Pancreas (tissue), 10 donors: ENCODE data around the gene TLX1. TPM values are rescaled to one million over a fixed set of nuclear protein-coding genes. Genes with fewer than 3 reads are reported as not detected.

Experiments
- ATAC-seq, 4 donors: fragments of 200-7000 bp; cut with Tn5 transposase; one replicate each; pipeline versions ENCODE4 v1.8.0 to v1.9.1; 2020; ENCODE audit warnings: mild to moderate bottlenecking in 4 of 4, moderate library complexity in 4 of 4
- DNase-seq, 6 donors: peaks; one replicate each; pipeline ENCODE4 v3.0.0-alpha.2; 2020
- FAIRE-seq: peaks from 2 replicates; lab custom pipeline; 2012; peaks lifted over from hg19 to GRCh38; lab: Jason Lieb, UNC
- H3K27ac ChIP-seq, 4 donors: fragments of 200-600 bp; sonication (generic); 1 replicate in 3 of 4; 2 replicates in 1 of 4; pipeline versions ENCODE4 v1.5.0 to v1.8.0; 2020
- H3K27me3 ChIP-seq, 4 donors: fragments of 200-600 bp; one replicate each; pipeline ENCODE4 v1.8.0; 2021
- H3K36me3 ChIP-seq, 3 donors: fragments of 200-600 bp; sonication (generic) in 1 of 3; one replicate each; pipeline versions ENCODE4 v1.5.0 to v1.8.0; 2020 to 2021
- H3K4me1 ChIP-seq, 3 donors: fragments of 200-600 bp; one replicate each; pipeline ENCODE4 v1.8.0; 2021
- H3K4me3 ChIP-seq, 4 donors: fragments of 200-600 bp; sonication (generic) in 2 of 4; one replicate each; pipeline versions ENCODE4 v1.5.0 to v1.8.0; 2020 to 2021
- H3K9me3 ChIP-seq, 4 donors: fragments of 200-600 bp; one replicate each; pipeline ENCODE4 v1.8.0; 2021
- CTCF ChIP-seq, 4 donors: fragments of 200-600 bp; sonication (generic) in 3 of 4; IDR thresholded peaks; one replicate each; pipeline versions ENCODE4 v1.5.0 to v1.8.0; 2021; ENCODE audit warnings: antibody characterized with exemption in 4 of 4
- WGBS, 2 donors: extraction: QIAGEN DNeasy Blood & Tissue Kit; methylation state at CpG; one replicate each; pipeline ENCODE4 v1.1.7; 2013; 5-methylcytosine and 5-hydroxymethylcytosine counted together
- intact Hi-C, 3 donors: fragments of 100-400 bp; cut with DNase I; formaldehyde crosslinking; loops; one replicate each; pipeline versions ENCODE4 v1.11.1 to v1.14.2; 2022
- polyA plus RNA-seq, 2 donors: library from polyadenylated mRNA; stranded (reverse); fragments of 200-250 nt; gene quantifications; one replicate each; pipeline ENCODE4 v1.2.3, GENCODE V29; 2013
- total RNA-seq, 6 donors: library from RNA; stranded (reverse); fragmentation: NEBNext Ultra II Directional in 4 of 6; extraction: Animal tissue kit (Norgen Biotek cat#: 25700) in 4 of 6; gene quantifications; one replicate each; pipeline versions ENCODE4 v1.2.1 to v1.2.4, GENCODE V29; 2021 to 2023
- donor health status: healthy with polysubstance abuse.
- donor health status: DM: no; HTN: no; CAD: no; lungs with moderate emphysema.
- donor health status: DM: no; HTN: no; CAD: no.
- donor health status: control.
- donor health status: control.
- donor health status: Bipolar disorder and iron deficiency.
- donor health status: DM: yes; HTN: yes; CAD: no.
- donor health status: DM: no; HTN: no; CAD: no.
- donor health status: DM: no; HTN: no; CAD: no.
- donor health status: DM: yes; HTN: yes; CAD: no.

Gene TLX1
- total and polyA plus RNA-seq, 8 donors: 0.11 to 0.19 TPM; not detected in 6

GRCh38 chr10:101120884-101121653 is 10.0 kb upstream of the TLX1 start:
- intact Hi-C loops: no loop called here
- no peak overlapping the region for H3K27ac ChIP-seq
- H3K36me3 ChIP-seq: no peaks in the 10 kb centered on the region
- 11 to 12% methylated on average over 41 of the region's 41 CpGs for WGBS, 2 donors
- ATAC-seq: peak; percentile 79 to 81 (median 80)
- no peak for TF ChIP-seq CTCF (IDR thresholded peaks at IDR 0.05)
- no peak for FAIRE-seq
- peak overlapping the region; percentile 18 to 60 (median 38) for H3K4me3 ChIP-seq
- H3K4me1 ChIP-seq: peaks cover 0 to 3% (median 0%) of the 10 kb centered on the region in 3 donors
- peaks cover 0 to 8% (median 0%) of the 10 kb centered on the region in 4 donors for H3K27me3 ChIP-seq
- peak in 2 of 6 donors; percentile 55 to 75 for DNase-seq
- H3K9me3 ChIP-seq: no peaks in the 10 kb centered on the region

GRCh38 chr10:101121654-101122031 is 9.5 kb upstream of the TLX1 start:
- no peaks in the 10 kb centered on the region for H3K36me3 ChIP-seq
- intact Hi-C loops: no loop called here
- no peak overlapping the region for H3K27ac ChIP-seq
- H3K4me1 ChIP-seq: peaks cover 0 to 3% (median 0%) of the 10 kb centered on the region in 3 donors
- no peaks in the 10 kb centered on the region for H3K9me3 ChIP-seq
- WGBS, 2 donors: 20 to 21% methylated on average over 15 of the region's 15 CpGs
- ATAC-seq (peak in 2 of 4 donors; percentile 8 to 20), DNase-seq (peak in 1 of 6 donors; percentile 55), FAIRE-seq (no peak)
- TF ChIP-seq CTCF (IDR thresholded peaks at IDR 0.05): no peak
- H3K27me3 ChIP-seq: peaks cover 0 to 13% (median 0%) of the 10 kb centered on the region in 4 donors
- H3K4me3 ChIP-seq: peak overlapping the region in 3 of 4 donors; percentile 18 to 60 (median 54)

GRCh38 chr10:101122270-101123084 is 8.6 kb upstream of the TLX1 start:
- Histone ChIP-seq H3K4me3 (peak overlapping the region in 1 of 4 donors; percentile 34), H3K4me1 (peaks cover 0 to 3% (median 0%) of the 10 kb centered on the region in 3 donors), H3K27ac (no peak overlapping the region), H3K27me3 (peaks cover 0 to 13% (median 0%) of the 10 kb centered on the region in 4 donors), H3K36me3 (no peaks in the 10 kb centered on the region), H3K9me3 (no peaks in the 10 kb centered on the region)
- WGBS, 2 donors: 58 to 64% methylated on average over 16 of the region's 16 CpGs
- ATAC-seq (no peak), DNase-seq (peak in 1 of 6 donors; percentile 47), FAIRE-seq (no peak)
- intact Hi-C loops: no loop called here
- no peak for TF ChIP-seq CTCF (IDR thresholded peaks at IDR 0.05)

- intact Hi-C loops: no loop called here
- Histone ChIP-seq H3K36me3 (no peaks in the 10 kb centered on the region), H3K27ac (no peak overlapping the region), H3K9me3 (no peaks in the 10 kb centered on the region), H3K4me1 (peaks cover 0 to 3% (median 0%) of the 10 kb centered on the region in 3 donors), H3K27me3 (peaks cover 0 to 15% (median 0%) of the 10 kb centered on the region in 4 donors), H3K4me3 (peak overlapping the region in 3 of 4 donors; percentile 5 to 34 (median 32))
- DNase-seq (peak in 1 of 6 donors; percentile 76), FAIRE-seq (no peak), ATAC-seq (peak; percentile 33 to 57 (median 36))
- TF ChIP-seq CTCF (IDR thresholded peaks at IDR 0.05): no peak
- WGBS, 2 donors: 7 to 10% methylated on average over 45 to 58 of the region's 58 CpGs
These were observed 7.8 kb upstream of the TLX1 start for GRCh38 chr10:101123085-101123814.
